Brain microvascular endothelial cell (primary cell): ENCODE data around the gene PTP4A2.
A peak's percentile ranks its signal among the peaks of the same experiment; 100 is the strongest.

Experiments used
- DNase-seq: peaks from one replicate; pipeline ENCODE4 v3.0.0-alpha.2; 2020
- H3K27ac ChIP-seq: fragments of 250-450 bp; sonication (Bioruptor Pico); 2 replicates; pipeline ENCODE4 v1.5.1; 2020; ENCODE audit warnings: mild to moderate bottlenecking, moderate library complexity
- H3K27me3 ChIP-seq: fragments of 250-450 bp; sonication (Bioruptor Pico); replicated peaks from 2 replicates; pipeline ENCODE4 v1.5.1; 2020; ENCODE audit warnings: mild to moderate bottlenecking
- H3K36me3 ChIP-seq: fragments of 250-450 bp; sonication (Bioruptor Pico); replicated peaks from 2 replicates; pipeline ENCODE4 v1.5.1; 2020; ENCODE audit warnings: mild to moderate bottlenecking
- H3K4me3 ChIP-seq: 2 replicates; pipeline ENCODE4 v1.5.1; 2011; ENCODE audit warnings: low read depth, mild to moderate bottlenecking, control low read depth, low read length, moderate library complexity
- in situ Hi-C: cut with HindIII; loops from 2 replicates; pipeline ENCODE4 v1.10.0; 2017; ENCODE audit warnings: low sequenced_read_pairs, low pct_ligation_motif_present
- TF ChIP-seq, protein P1 (sequence below): IDR thresholded peaks from 2 replicates; pipeline ENCODE4 v1.5.1; 2011; ENCODE audit warnings: low read depth, mild to moderate bottlenecking, moderate library complexity, low read length, control low read depth, inconsistent platforms; ENCODE audit errors: missing control alignments

PTP4A2 gene

DNA sequence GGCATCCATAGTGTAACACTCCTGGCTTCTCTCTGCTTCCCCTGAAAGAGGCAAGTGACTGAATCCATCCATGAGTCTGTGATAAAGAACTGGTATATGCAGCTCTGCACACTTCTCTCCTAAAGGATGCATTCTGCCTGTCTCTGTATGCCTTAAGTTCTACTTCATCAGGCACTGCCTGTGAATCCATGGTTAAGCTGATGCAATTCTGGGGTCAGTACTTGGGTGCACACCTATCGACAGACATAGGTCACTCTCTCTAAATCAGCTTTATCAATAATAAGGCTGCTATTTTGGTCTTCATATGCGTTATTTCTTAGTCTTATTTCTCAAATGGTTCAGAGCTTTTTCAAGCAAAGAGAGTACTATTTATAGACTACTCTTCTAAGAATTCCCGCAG lies 32.7 kb upstream of the PTP4A2 start:
- H3K27me3 ChIP-seq = no peaks in the 10 kb centered on the region
- TF ChIP-seq, protein P1, sequence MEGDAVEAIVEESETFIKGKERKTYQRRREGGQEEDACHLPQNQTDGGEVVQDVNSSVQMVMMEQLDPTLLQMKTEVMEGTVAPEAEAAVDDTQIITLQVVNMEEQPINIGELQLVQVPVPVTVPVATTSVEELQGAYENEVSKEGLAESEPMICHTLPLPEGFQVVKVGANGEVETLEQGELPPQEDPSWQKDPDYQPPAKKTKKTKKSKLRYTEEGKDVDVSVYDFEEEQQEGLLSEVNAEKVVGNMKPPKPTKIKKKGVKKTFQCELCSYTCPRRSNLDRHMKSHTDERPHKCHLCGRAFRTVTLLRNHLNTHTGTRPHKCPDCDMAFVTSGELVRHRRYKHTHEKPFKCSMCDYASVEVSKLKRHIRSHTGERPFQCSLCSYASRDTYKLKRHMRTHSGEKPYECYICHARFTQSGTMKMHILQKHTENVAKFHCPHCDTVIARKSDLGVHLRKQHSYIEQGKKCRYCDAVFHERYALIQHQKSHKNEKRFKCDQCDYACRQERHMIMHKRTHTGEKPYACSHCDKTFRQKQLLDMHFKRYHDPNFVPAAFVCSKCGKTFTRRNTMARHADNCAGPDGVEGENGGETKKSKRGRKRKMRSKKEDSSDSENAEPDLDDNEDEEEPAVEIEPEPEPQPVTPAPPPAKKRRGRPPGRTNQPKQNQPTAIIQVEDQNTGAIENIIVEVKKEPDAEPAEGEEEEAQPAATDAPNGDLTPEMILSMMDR = no peak

DNA sequence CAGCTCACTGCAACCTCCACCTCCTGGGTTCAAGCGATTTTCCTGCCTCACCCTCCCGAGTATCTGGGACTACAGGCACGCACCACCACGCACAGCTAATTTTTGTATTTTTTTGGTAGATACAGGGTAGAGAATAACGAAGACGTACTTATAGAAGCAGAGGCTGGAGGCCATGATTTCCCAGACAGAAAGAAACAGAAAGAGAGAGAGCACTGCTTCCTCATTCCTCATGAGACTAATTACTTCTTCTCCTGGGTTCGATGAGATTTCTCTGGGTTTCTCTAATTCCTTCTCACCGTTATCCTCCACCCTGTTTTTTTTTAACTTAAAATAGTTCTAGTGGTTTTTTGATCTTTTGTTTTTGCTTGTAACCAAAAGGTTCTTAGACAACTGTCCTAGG lies 23.4 kb upstream of the PTP4A2 start:
- Histone ChIP-seq H3K4me3 (no peak overlapping the region), H3K27me3 (no peaks in the 10 kb centered on the region), H3K27ac (no peak overlapping the region), H3K36me3 (no peaks in the 10 kb centered on the region)
- TF ChIP-seq, protein P1 = no peak
- in situ Hi-C loops = no loop called here
- no peak for DNase-seq

More for the DNA sequence above, 32.7 kb upstream of the PTP4A2 start:
- Histone ChIP-seq H3K36me3 (no peaks in the 10 kb centered on the region), H3K27ac (no peak overlapping the region), H3K4me3 (no peak overlapping the region)
- no peak for DNase-seq
- in situ Hi-C loops = no loop called here

- in situ Hi-C loops = no loop called here
- Histone ChIP-seq H3K4me3 (no peak overlapping the region), H3K36me3 (no peaks in the 10 kb centered on the region), H3K27me3 (no peaks in the 10 kb centered on the region), H3K27ac (no peak overlapping the region)
- TF ChIP-seq, protein P1 = no peak
- DNase-seq = no peak
Observed at GRCh38 chr1:31959521-31960340, 21.6 kb upstream of the PTP4A2 start.

- Histone ChIP-seq H3K4me3 (no peak overlapping the region), H3K36me3 (no peaks in the 10 kb centered on the region), H3K27me3 (no peaks in the 10 kb centered on the region), H3K27ac (no peak overlapping the region)
- no peak for DNase-seq
- TF ChIP-seq, protein P1 = no peak
- in situ Hi-C loops = no loop called here
Observed at GRCh38 chr1:31957701-31958674, 19.8 kb upstream of the PTP4A2 start.

DNA sequence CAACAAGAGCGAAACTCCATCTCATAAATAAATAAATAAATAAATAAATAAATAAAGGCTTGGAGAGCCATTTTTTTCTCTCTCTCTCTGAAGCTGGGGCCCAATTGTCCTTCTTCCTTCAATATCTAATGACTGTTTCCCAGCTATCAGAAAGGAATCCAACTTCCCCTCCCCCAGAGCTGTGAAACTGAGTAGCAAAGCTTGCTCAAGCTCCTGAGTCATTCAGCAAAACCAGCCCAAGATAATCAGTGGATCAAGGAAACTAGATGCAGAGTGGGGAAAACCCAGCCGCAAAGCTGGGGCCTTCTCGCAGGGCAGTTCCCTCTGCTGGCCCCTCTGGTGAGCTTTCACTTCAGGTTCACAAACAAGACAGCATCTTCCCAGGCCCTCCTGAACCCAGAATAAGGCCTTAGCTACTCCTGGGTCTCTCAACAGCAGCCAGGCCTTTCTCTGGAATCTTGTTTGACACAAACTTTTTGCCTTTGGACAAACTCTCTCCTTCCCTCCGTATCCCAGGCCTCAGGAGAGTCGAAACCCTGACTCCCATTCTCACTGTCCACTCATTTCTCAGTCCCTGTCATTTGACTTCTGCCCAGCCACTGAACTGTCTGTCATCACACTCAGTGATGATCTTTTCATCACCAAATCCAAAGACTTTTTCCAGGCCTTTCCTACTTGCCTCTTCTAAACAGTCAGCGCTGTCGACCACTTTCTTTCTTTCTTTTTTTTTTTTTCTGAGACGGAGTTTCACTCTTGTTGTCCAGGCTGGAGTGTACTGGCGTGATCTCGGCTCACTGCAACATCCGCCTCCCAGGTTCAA lies 18.0 kb upstream of the PTP4A2 start:
- Histone ChIP-seq H3K27ac (peak overlapping the region; percentile 99), H3K36me3 (no peaks in the 10 kb centered on the region), H3K4me3 (no peak overlapping the region), H3K27me3 (no peaks in the 10 kb centered on the region)
- in situ Hi-C loops = no loop called here
- peak; percentile 100 for DNase-seq
- TF ChIP-seq, protein P1 = peak; percentile 70
